ENCODE results near the gene RPL13A. TPM values are rescaled to one million over a fixed set of nuclear protein-coding genes. Genes with fewer than 3 reads are reported as not detected.

Gene RPL13A
- total and polyA plus RNA-seq, 2 of the 13 experiments (the other 11 are each of a cell fraction or from before 2014, with no cell fraction given) = 2,601 to 3,407 TPM

GRCh38 chr19:49453013-49453756 is 34.2 kb upstream of the RPL13A start, which contains the start of gene ALDH16A1 (continued):
- TF ChIP-seq CREB3 (CRISPR knock-in tag; IDR thresholded peaks at IDR 0.05) (no peak), ZNF724P (CRISPR knock-in tag; IDR thresholded peaks at IDR 0.05; ENCODE audit: borderline replicate concordance) (no peak), TFDP2 (CRISPR knock-in tag; IDR thresholded peaks at IDR 0.05) (peak; percentile 92), CENPT (CRISPR knock-in tag; IDR thresholded peaks at IDR 0.05; ENCODE audit: low read depth) (no peak; the same call in 1 of the 2 replicates), ZNF792 (CRISPR knock-in tag; IDR thresholded peaks at IDR 0.05) (peak; percentile 4; the same call in 1 of the 2 replicates), ZBTB2 (CRISPR knock-in tag; IDR thresholded peaks at IDR 0.05; ENCODE audit: low read depth) (peak; percentile 78; the same call in 1 of the 2 replicates), E2F1 (CRISPR knock-in tag; IDR thresholded peaks at IDR 0.05) (peak; percentile 69; the same call in 1 of the 2 replicates), ARID2 (CRISPR knock-in tag; IDR thresholded peaks at IDR 0.05; ENCODE audit: borderline replicate concordance) (no peak), ZNF224 (CRISPR knock-in tag; IDR thresholded peaks at IDR 0.05) (0 out of 2 replicates have a peak, but pooled peaks have one; percentile 17), PLSCR1 (CRISPR knock-in tag; IDR thresholded peaks at IDR 0.05; ENCODE audit: borderline replicate concordance) (no peak), ZNF576 (CRISPR knock-in tag; IDR thresholded peaks at IDR 0.05) (0 out of 2 replicates have a peak, but pooled peaks have one; percentile 43), STAT5B (CRISPR knock-in tag; IDR thresholded peaks at IDR 0.05) (no peak), KDM4B (CRISPR knock-in tag; IDR thresholded peaks at IDR 0.05) (no peak), ZNF646 (CRISPR knock-in tag; IDR thresholded peaks at IDR 0.05) (no peak), EEA1 (CRISPR knock-in tag; IDR thresholded peaks at IDR 0.05; ENCODE audit: borderline replicate concordance) (peak; percentile 50; the same call in 1 of the 2 replicates)

Data from HepG2 (cell line).